ENCODE measurements around the gene FFAR1. TPM values are rescaled to one million over a fixed set of nuclear protein-coding genes. Genes with fewer than 3 reads are reported as not detected.

FFAR1 gene
- total and polyA plus RNA-seq, 2 donors (not counting 3 experiments of a cell fraction or from before 2014, with no cell fraction given): not detected

GRCh38 chr19:35321291-35321690 is 26.4 kb upstream of the FFAR1 start:
- TF ChIP-seq FOS (IDR thresholded peaks at IDR 0.05; ENCODE audit: borderline replicate concordance, insufficient read depth, low read length): no peak
- TF ChIP-seq MYC (IDR thresholded peaks at IDR 0.05; ENCODE audit: low read depth, low read length): no peak
- no peak for TF ChIP-seq POLR2A (IDR thresholded peaks at IDR 0.05; ENCODE audit: low read depth, low read length)
- ChIA-PET POLR2A (no interaction called here), CTCF (no interaction called here)
- peaks cover 1 to 8% of the 10 kb centered on the region in 2 experiments for H3K27me3 ChIP-seq (ENCODE audit: control insufficient read depth in 2 of 2, insufficient read depth in 2 of 2, low read length in 2 of 2)
- no peaks in the 10 kb centered on the region for H4K20me1 ChIP-seq (replicated peaks; ENCODE audit: control insufficient read depth, extremely low read depth, insufficient read depth, low read length)
- H3K4me2 ChIP-seq (ENCODE audit: insufficient read depth, low read length): no peak overlapping the region
- no peak overlapping the region for H3K27ac ChIP-seq (ENCODE audit: insufficient read depth, low read depth, low read length)
- no peak overlapping the region for H2AFZ ChIP-seq (ENCODE audit: low read depth, low read length)
- H3K9me3 ChIP-seq (replicated peaks; ENCODE audit: control insufficient read depth, insufficient read depth, low read length): no peaks in the 10 kb centered on the region
- no peaks in the 10 kb centered on the region for H3K36me3 ChIP-seq (ENCODE audit: control insufficient read depth in 2 of 2, extremely low read depth in 1 of 2, insufficient read depth in 2 of 2, low read length in 2 of 2)
- intact Hi-C loops (cut with micrococcal nuclease): no loop called here
- H3K9ac ChIP-seq (replicated peaks; ENCODE audit: extremely low read depth, insufficient read depth, low read length): no peak overlapping the region
- BruUV-seq (replicated peaks): no TSS peak
- dilution Hi-C loops (cut with MboI; ENCODE audit: extremely low pct_ligation_motif_present, low sequenced_read_pairs): no loop called here
- peaks cover 5% of the 10 kb centered on the region for H3K4me1 ChIP-seq (ENCODE audit: control insufficient read depth, extremely low read depth, insufficient read depth, low read length)
- FAIRE-seq (no peak), DNase-seq (ENCODE audit: low read depth, low spot score) (no peak)
- no peak overlapping the region for H3K4me3 ChIP-seq (replicated peaks in 1 of 3; ENCODE audit: insufficient read depth in 1 of 3, low read depth in 1 of 3, low read length in 3 of 3)
- no peaks in the 10 kb centered on the region for H3K79me2 ChIP-seq (ENCODE audit: control insufficient read depth, insufficient read depth, low read length)
- H3K9me1 ChIP-seq (replicated peaks; ENCODE audit: control insufficient read depth, extremely low read depth, insufficient read depth, low read length): no peaks in the 10 kb centered on the region

GRCh38 chr19:35322014-35322413 is 25.7 kb upstream of the FFAR1 start:
- no peak overlapping the region for H3K4me3 ChIP-seq (replicated peaks in 1 of 3; ENCODE audit: insufficient read depth in 1 of 3, low read depth in 1 of 3, low read length in 3 of 3)
- intact Hi-C loops (cut with micrococcal nuclease) (no loop called here), dilution Hi-C loops (cut with MboI; ENCODE audit: extremely low pct_ligation_motif_present, low sequenced_read_pairs) (no loop called here)
- H3K4me2 ChIP-seq (ENCODE audit: insufficient read depth, low read length): no peak overlapping the region
- H3K27me3 ChIP-seq (ENCODE audit: control insufficient read depth in 2 of 2, insufficient read depth in 2 of 2, low read length in 2 of 2): peaks cover 1 to 8% of the 10 kb centered on the region in 2 experiments
- no peaks in the 10 kb centered on the region for H4K20me1 ChIP-seq (replicated peaks; ENCODE audit: control insufficient read depth, extremely low read depth, insufficient read depth, low read length)
- TF ChIP-seq GATA2 (IDR thresholded peaks at IDR 0.05; ENCODE audit: insufficient read depth, insufficient read length, low read depth, low read length): no peak
- no peak for TF ChIP-seq POLR2A (IDR thresholded peaks at IDR 0.05; ENCODE audit: low read depth, low read length)
- TF ChIP-seq CTCF (IDR thresholded peaks at IDR 0.05; ENCODE audit: extremely low read depth in 1 of 2, insufficient read depth in 1 of 2, low read depth in 1 of 2, low read length in 2 of 2): no peak
- TF ChIP-seq EZH2 (IDR thresholded peaks at IDR 0.05; ENCODE audit: borderline replicate concordance, low read depth, low read length, severe bottlenecking): no peak
- no peak for TF ChIP-seq POLR2AphosphoS5 (IDR thresholded peaks at IDR 0.05; ENCODE audit: insufficient read depth, low read depth, low read length)
- TF ChIP-seq MAX (IDR thresholded peaks at IDR 0.05; ENCODE audit: insufficient read depth, insufficient read length): no peak
- no peak for FAIRE-seq
- no peaks in the 10 kb centered on the region for H3K79me2 ChIP-seq (ENCODE audit: control insufficient read depth, insufficient read depth, low read length)
- BruUV-seq (replicated peaks): no TSS peak
- CTCF ChIA-PET: no interaction called here
- POLR2A ChIA-PET: no interaction called here
- H3K9me1 ChIP-seq (replicated peaks; ENCODE audit: control insufficient read depth, extremely low read depth, insufficient read depth, low read length): no peaks in the 10 kb centered on the region
- no peak for DNase-seq (ENCODE audit: low read depth, low spot score)
- H2AFZ ChIP-seq (ENCODE audit: low read depth, low read length): no peak overlapping the region
- H3K36me3 ChIP-seq (ENCODE audit: control insufficient read depth in 2 of 2, extremely low read depth in 1 of 2, insufficient read depth in 2 of 2, low read length in 2 of 2): no peaks in the 10 kb centered on the region
- no peaks in the 10 kb centered on the region for H3K9me3 ChIP-seq (replicated peaks; ENCODE audit: control insufficient read depth, insufficient read depth, low read length)
- H3K4me1 ChIP-seq (ENCODE audit: control insufficient read depth, extremely low read depth, insufficient read depth, low read length): peaks cover 5% of the 10 kb centered on the region
- no peak overlapping the region for H3K9ac ChIP-seq (replicated peaks; ENCODE audit: extremely low read depth, insufficient read depth, low read length)
- H3K27ac ChIP-seq (ENCODE audit: insufficient read depth, low read depth, low read length): no peak overlapping the region
